ENCODE data around the gene SHCBP1L.

SHCBP1L gene

DNA sequence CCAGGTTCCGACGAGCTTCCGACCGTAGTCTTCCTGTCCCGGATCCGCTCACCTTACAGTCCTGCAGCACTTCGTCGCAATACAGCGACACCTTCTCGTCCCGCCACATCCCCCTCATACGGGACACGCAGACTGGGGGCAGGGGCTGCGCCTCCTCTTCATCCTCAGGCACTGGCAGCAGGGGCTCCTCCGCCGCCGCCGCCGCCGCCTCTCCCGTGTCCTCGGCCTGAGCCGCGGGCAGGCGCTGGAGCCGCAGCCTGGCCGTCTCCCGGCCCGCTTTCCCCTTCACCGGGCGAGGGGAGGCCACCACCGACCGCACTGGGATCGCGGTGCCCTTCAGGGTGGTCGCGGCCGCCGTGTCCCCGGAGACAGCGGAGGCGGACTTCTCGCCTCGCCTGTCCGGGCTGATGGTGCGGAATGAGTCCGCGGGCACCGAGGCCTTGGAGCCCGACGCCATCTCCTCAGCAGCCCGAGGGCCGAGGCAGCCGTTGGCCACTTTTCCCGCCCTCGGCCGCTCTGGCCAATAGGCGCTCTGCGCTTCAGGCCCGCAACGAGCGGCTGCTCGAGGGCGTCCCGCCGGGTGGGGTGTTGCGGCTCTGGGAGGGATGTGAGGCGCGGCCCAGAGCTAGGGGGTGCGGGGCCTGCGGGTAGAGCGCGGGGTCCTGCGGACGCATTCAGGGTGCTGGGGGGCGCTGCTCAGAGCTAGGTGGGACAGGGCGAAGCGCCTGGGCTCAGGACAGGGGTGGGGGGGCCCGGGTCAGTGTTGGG lies at the start of gene SHCBP1L:
Gene SHCBP1L (minus strand): TSS at position 490 of the 768 bp plus-strand sequence. CDS start 33 bp downstream, at position 457.
- H3K27ac ChIP-seq = no peak within 1 kb of the TSS

GRCh38 chr1:183002267-183002666 lies 49.3 kb upstream of the SHCBP1L start:
- Histone ChIP-seq H3K27ac (no peak overlapping the region), H3K36me3 (ENCODE audit: insufficient read depth, low read length) (no peaks in the 10 kb centered on the region), H3K9ac (ENCODE audit: insufficient read length) (no peak overlapping the region), H3K9me3 (ENCODE audit: low read depth, low read length) (no peaks in the 10 kb centered on the region), H3K4me3 (no peak overlapping the region)
- no peak for DNase-seq (ENCODE audit: low read depth, low spot score)
- TF ChIP-seq POLR2AphosphoS5 (IDR thresholded peaks at IDR 0.05; ENCODE audit: borderline replicate concordance, low read depth, low read length) (no peak), FOXP2 (optimal IDR thresholded peaks at IDR 0.05; ENCODE audit: control extremely low read depth, extremely low read length, insufficient read depth) (no peak), EZH2 (IDR thresholded peaks at IDR 0.05) (no peak)

More for the DNA sequence above, at the start of gene SHCBP1L:
- no peaks in the 10 kb centered on the region for H3K9me3 ChIP-seq (ENCODE audit: low read depth, low read length)
- H3K36me3 ChIP-seq (ENCODE audit: insufficient read depth, low read length) = no peaks in the 10 kb centered on the region
- H3K9ac ChIP-seq (ENCODE audit: insufficient read length) = no peak within 1 kb of the TSS
- DNase-seq (ENCODE audit: low read depth, low spot score) = no peak
- TF ChIP-seq EZH2 (IDR thresholded peaks at IDR 0.05) (no peak), FOXP2 (optimal IDR thresholded peaks at IDR 0.05; ENCODE audit: control extremely low read depth, extremely low read length, insufficient read depth) (no peak), POLR2AphosphoS5 (IDR thresholded peaks at IDR 0.05; ENCODE audit: borderline replicate concordance, low read depth, low read length) (no peak)
- no peak within 1 kb of the TSS for H3K4me3 ChIP-seq

DNA sequence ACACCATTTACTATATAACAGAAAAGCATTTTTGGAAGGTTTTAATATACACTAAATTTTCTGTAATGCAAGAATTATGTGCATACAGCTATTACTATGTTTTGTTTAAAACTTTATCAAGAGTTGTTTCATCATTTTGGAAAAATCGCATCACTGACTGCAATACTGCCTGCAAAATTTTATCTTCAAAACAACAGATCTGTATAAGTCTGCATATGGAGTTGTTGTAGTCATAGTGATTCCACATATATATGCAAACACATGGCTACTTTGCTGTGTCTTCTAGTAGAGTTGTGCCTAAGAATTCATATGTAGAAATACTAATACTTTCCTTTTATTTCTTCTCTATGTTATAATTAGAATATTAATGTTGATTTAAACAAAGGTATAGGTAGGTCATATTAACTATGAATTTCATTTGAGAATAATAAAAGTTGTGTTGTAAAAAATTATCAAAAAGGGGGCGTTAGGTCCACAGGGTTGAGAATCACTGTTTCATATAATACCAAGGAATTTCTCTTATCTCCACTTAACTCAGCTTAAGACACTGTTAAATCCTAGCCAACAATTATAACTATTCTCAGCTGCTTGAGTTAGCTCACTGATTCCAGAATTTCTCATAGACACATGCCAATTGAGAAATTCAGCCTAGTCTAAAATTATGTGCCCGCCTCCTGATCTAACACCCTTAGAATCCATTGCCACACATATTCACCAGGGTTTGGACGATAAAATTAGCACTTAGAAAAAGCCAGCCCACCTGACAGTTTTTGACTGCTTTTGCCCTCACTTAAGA lies 47.4 kb upstream of the SHCBP1L start:
- Histone ChIP-seq H3K27ac (no peak overlapping the region), H3K9ac (ENCODE audit: insufficient read length) (no peak overlapping the region), H3K36me3 (ENCODE audit: insufficient read depth, low read length) (no peaks in the 10 kb centered on the region), H3K9me3 (ENCODE audit: low read depth, low read length) (no peaks in the 10 kb centered on the region), H3K4me3 (no peak overlapping the region)
- DNase-seq (ENCODE audit: low read depth, low spot score) = no peak
- no peak for TF ChIP-seq FOXP2 (optimal IDR thresholded peaks at IDR 0.05; ENCODE audit: control extremely low read depth, extremely low read length, insufficient read depth)
- TF ChIP-seq EZH2 (IDR thresholded peaks at IDR 0.05) = no peak
- TF ChIP-seq POLR2AphosphoS5 (IDR thresholded peaks at IDR 0.05; ENCODE audit: borderline replicate concordance, low read depth, low read length) = no peak

GRCh38 chr1:182998482-182998881 lies 45.5 kb upstream of the SHCBP1L start:
- no peaks in the 10 kb centered on the region for H3K9me3 ChIP-seq (ENCODE audit: low read depth, low read length)
- H3K4me3 ChIP-seq = no peak overlapping the region
- H3K36me3 ChIP-seq (ENCODE audit: insufficient read depth, low read length) = no peaks in the 10 kb centered on the region
- TF ChIP-seq POLR2AphosphoS5 (IDR thresholded peaks at IDR 0.05; ENCODE audit: borderline replicate concordance, low read depth, low read length) (no peak), FOXP2 (optimal IDR thresholded peaks at IDR 0.05; ENCODE audit: control extremely low read depth, extremely low read length, insufficient read depth) (no peak), EZH2 (IDR thresholded peaks at IDR 0.05) (no peak)
- H3K9ac ChIP-seq (ENCODE audit: insufficient read length) = no peak overlapping the region
- H3K27ac ChIP-seq = no peak overlapping the region
- no peak for DNase-seq (ENCODE audit: low read depth, low spot score)

- no peak for TF ChIP-seq EZH2 (IDR thresholded peaks at IDR 0.05)
- no peak for TF ChIP-seq POLR2AphosphoS5 (IDR thresholded peaks at IDR 0.05; ENCODE audit: borderline replicate concordance, low read depth, low read length)
- TF ChIP-seq FOXP2 (optimal IDR thresholded peaks at IDR 0.05; ENCODE audit: control extremely low read depth, extremely low read length, insufficient read depth) = no peak
- Histone ChIP-seq H3K4me3 (no peak overlapping the region), H3K9me3 (ENCODE audit: low read depth, low read length) (no peaks in the 10 kb centered on the region), H3K36me3 (ENCODE audit: insufficient read depth, low read length) (no peaks in the 10 kb centered on the region), H3K9ac (ENCODE audit: insufficient read length) (no peak overlapping the region), H3K27ac (no peak overlapping the region)
- no peak for DNase-seq (ENCODE audit: low read depth, low spot score)
Measured at GRCh38 chr1:182996816-182997215, 43.9 kb upstream of the SHCBP1L start.

DNA sequence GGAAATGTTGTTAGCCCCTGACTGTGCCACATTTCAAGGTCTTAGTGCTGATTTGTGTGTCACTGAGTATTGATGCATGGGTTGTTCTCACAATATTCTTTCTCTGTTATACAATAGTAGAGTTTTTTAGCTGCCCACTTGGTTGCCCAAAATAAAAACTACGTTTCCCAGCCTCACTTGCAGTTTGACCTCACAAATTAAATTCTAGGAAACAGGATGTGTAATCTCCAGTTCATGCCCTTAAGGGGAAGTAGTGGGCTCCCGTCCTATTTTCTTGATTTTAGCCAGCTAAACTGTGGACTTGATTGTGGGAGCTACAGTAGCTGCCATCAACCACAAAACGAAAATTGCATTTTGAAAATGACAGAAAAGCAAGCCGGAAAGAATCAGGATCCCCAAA lies 42.9 kb upstream of the SHCBP1L start:
- TF ChIP-seq FOXP2 (optimal IDR thresholded peaks at IDR 0.05; ENCODE audit: control extremely low read depth, extremely low read length, insufficient read depth) = no peak
- H3K4me3 ChIP-seq = no peak overlapping the region
- H3K9me3 ChIP-seq (ENCODE audit: low read depth, low read length) = no peaks in the 10 kb centered on the region
- no peak for DNase-seq (ENCODE audit: low read depth, low spot score)
- no peaks in the 10 kb centered on the region for H3K36me3 ChIP-seq (ENCODE audit: insufficient read depth, low read length)
- no peak overlapping the region for H3K27ac ChIP-seq
- no peak overlapping the region for H3K9ac ChIP-seq (ENCODE audit: insufficient read length)

GRCh38 chr1:182993746-182994145 lies 40.8 kb upstream of the SHCBP1L start:
- no peaks in the 10 kb centered on the region for H3K9me3 ChIP-seq (ENCODE audit: low read depth, low read length)
- DNase-seq (ENCODE audit: low read depth, low spot score) = no peak
- H3K36me3 ChIP-seq (ENCODE audit: insufficient read depth, low read length) = no peaks in the 10 kb centered on the region
- H3K4me3 ChIP-seq = no peak overlapping the region
- H3K9ac ChIP-seq (ENCODE audit: insufficient read length) = no peak overlapping the region
- no peak overlapping the region for H3K27ac ChIP-seq
- no peak for TF ChIP-seq EZH2 (IDR thresholded peaks at IDR 0.05)
- no peak for TF ChIP-seq FOXP2 (optimal IDR thresholded peaks at IDR 0.05; ENCODE audit: control extremely low read depth, extremely low read length, insufficient read depth)
- no peak for TF ChIP-seq POLR2AphosphoS5 (IDR thresholded peaks at IDR 0.05; ENCODE audit: borderline replicate concordance, low read depth, low read length)

GRCh38 chr1:182990413-182991144 lies 37.6 kb upstream of the SHCBP1L start:
- no peak for DNase-seq (ENCODE audit: low read depth, low spot score)

More at GRCh38 chr1:182990413-182991144, 37.6 kb upstream of the SHCBP1L start:
- Histone ChIP-seq H3K27ac (no peak overlapping the region), H3K36me3 (ENCODE audit: insufficient read depth, low read length) (no peaks in the 10 kb centered on the region), H3K9me3 (ENCODE audit: low read depth, low read length) (no peaks in the 10 kb centered on the region), H3K4me3 (no peak overlapping the region), H3K9ac (ENCODE audit: insufficient read length) (no peak overlapping the region)
- TF ChIP-seq POLR2AphosphoS5 (IDR thresholded peaks at IDR 0.05; ENCODE audit: borderline replicate concordance, low read depth, low read length) = no peak
- no peak for TF ChIP-seq FOXP2 (optimal IDR thresholded peaks at IDR 0.05; ENCODE audit: control extremely low read depth, extremely low read length, insufficient read depth)
- TF ChIP-seq EZH2 (IDR thresholded peaks at IDR 0.05) = no peak
